ENCODE data around the gene OLFML3.

Gene OLFML3

GRCh38 chr1:113934511-113935055, 44.7 kb upstream of the OLFML3 start:
- no peak for TF ChIP-seq SIN3A (IDR thresholded peaks at IDR 0.05; ENCODE audit: borderline replicate concordance, insufficient read depth, low read length)
- no peak for TF ChIP-seq REST (IDR thresholded peaks at IDR 0.05; ENCODE audit: insufficient read depth in 1 of 2, low read depth in 2 of 2, low read length in 2 of 2)
- TF ChIP-seq FOXP2 (optimal IDR thresholded peaks at IDR 0.05; ENCODE audit: borderline replicate concordance, extremely low read depth, extremely low read length, insufficient read depth): no peak
- TF ChIP-seq POLR2AphosphoS5 (IDR thresholded peaks at IDR 0.05; ENCODE audit: low read depth, low read length): no peak
- TF ChIP-seq TAF1 (IDR thresholded peaks at IDR 0.05; ENCODE audit: borderline replicate concordance, insufficient read depth, low read length): no peak

- TF ChIP-seq SIN3A (IDR thresholded peaks at IDR 0.05; ENCODE audit: borderline replicate concordance, insufficient read depth, low read length) (no peak), POLR2AphosphoS5 (IDR thresholded peaks at IDR 0.05; ENCODE audit: low read depth, low read length) (no peak), REST (IDR thresholded peaks at IDR 0.05; ENCODE audit: insufficient read depth in 1 of 2, low read depth in 2 of 2, low read length in 2 of 2) (no peak), FOXP2 (optimal IDR thresholded peaks at IDR 0.05; ENCODE audit: borderline replicate concordance, extremely low read depth, extremely low read length, insufficient read depth) (no peak), TAF1 (IDR thresholded peaks at IDR 0.05; ENCODE audit: borderline replicate concordance, insufficient read depth, low read length) (no peak)
Measured at GRCh38 chr1:113935176-113935575, 44.1 kb upstream of the OLFML3 start.

- TF ChIP-seq SIN3A (IDR thresholded peaks at IDR 0.05; ENCODE audit: borderline replicate concordance, insufficient read depth, low read length): no peak
- TF ChIP-seq FOXP2 (optimal IDR thresholded peaks at IDR 0.05; ENCODE audit: borderline replicate concordance, extremely low read depth, extremely low read length, insufficient read depth): no peak
- TF ChIP-seq TAF1 (IDR thresholded peaks at IDR 0.05; ENCODE audit: borderline replicate concordance, insufficient read depth, low read length): no peak
- TF ChIP-seq POLR2AphosphoS5 (IDR thresholded peaks at IDR 0.05; ENCODE audit: low read depth, low read length): no peak
- TF ChIP-seq REST (IDR thresholded peaks at IDR 0.05; ENCODE audit: insufficient read depth in 1 of 2, low read depth in 2 of 2, low read length in 2 of 2): no peak
Measured at GRCh38 chr1:113935970-113936369, 43.3 kb upstream of the OLFML3 start.

- TF ChIP-seq POLR2AphosphoS5 (IDR thresholded peaks at IDR 0.05; ENCODE audit: low read depth, low read length): no peak
- no peak for TF ChIP-seq SIN3A (IDR thresholded peaks at IDR 0.05; ENCODE audit: borderline replicate concordance, insufficient read depth, low read length)
- no peak for TF ChIP-seq FOXP2 (optimal IDR thresholded peaks at IDR 0.05; ENCODE audit: borderline replicate concordance, extremely low read depth, extremely low read length, insufficient read depth)
Measured at GRCh38 chr1:113937146-113937545, 42.1 kb upstream of the OLFML3 start.

- TF ChIP-seq REST (IDR thresholded peaks at IDR 0.05; ENCODE audit: insufficient read depth in 1 of 2, low read depth in 2 of 2, low read length in 2 of 2) (no peak), POLR2AphosphoS5 (IDR thresholded peaks at IDR 0.05; ENCODE audit: low read depth, low read length) (no peak), TAF1 (IDR thresholded peaks at IDR 0.05; ENCODE audit: borderline replicate concordance, insufficient read depth, low read length) (no peak), SIN3A (IDR thresholded peaks at IDR 0.05; ENCODE audit: borderline replicate concordance, insufficient read depth, low read length) (no peak), FOXP2 (optimal IDR thresholded peaks at IDR 0.05; ENCODE audit: borderline replicate concordance, extremely low read depth, extremely low read length, insufficient read depth) (no peak)
Measured at GRCh38 chr1:113938192-113938591, 41.1 kb upstream of the OLFML3 start.

Data from PFSK-1 (cell line).